Suprapubic skin (tissue), 4 donors: Measurements from ENCODE around the gene IL17RA. TPM values are rescaled to one million over a fixed set of nuclear protein-coding genes. Genes with fewer than 3 reads are reported as not detected.
A peak's percentile ranks its signal among the peaks of the same experiment; 100 is the strongest.

Experiments used
- DNase-seq, 2 donors: peaks; one replicate each; pipeline ENCODE4 v3.0.0-alpha.2; 2019; ENCODE audit warnings: low spot score in 2 of 2
- H3K27ac ChIP-seq: fragments of 200-600 bp; sonication (generic); one replicate; pipeline ENCODE4 v1.5.1; 2019
- H3K27me3 ChIP-seq: fragments of 200-600 bp; sonication (generic); one replicate; pipeline ENCODE4 v1.5.1; 2019
- H3K36me3 ChIP-seq: fragments of 200-600 bp; sonication (generic); one replicate; pipeline ENCODE4 v1.5.1; 2019
- H3K4me1 ChIP-seq: fragments of 200-600 bp; sonication (generic); one replicate; pipeline ENCODE4 v1.5.1; 2019
- H3K4me3 ChIP-seq: fragments of 200-600 bp; sonication (generic); one replicate; pipeline ENCODE4 v1.5.1; 2019; ENCODE audit warnings: mild to moderate bottlenecking
- H3K9me3 ChIP-seq: fragments of 200-600 bp; sonication (generic); one replicate; pipeline ENCODE4 v1.5.1; 2019
- EP300 ChIP-seq: sonication (generic); formaldehyde crosslinking; IDR thresholded peaks from one replicate; pipeline ENCODE4 v1.6.1; 2017; ENCODE audit warnings: antibody characterized with exemption
- POLR2A ChIP-seq, 2 donors: fragments of 450-650 bp; IDR thresholded peaks; one replicate each; pipeline ENCODE4 v1.6.1; 2017; ENCODE audit warnings: antibody characterized with exemption in 2 of 2, mild to moderate bottlenecking in 2 of 2, moderate library complexity in 2 of 2
- POLR2AphosphoS5 ChIP-seq, 3 donors: sonication (generic); formaldehyde crosslinking; IDR thresholded peaks; one replicate each; pipeline ENCODE4 v1.6.1; 2017; ENCODE audit warnings: antibody characterized with exemption in 3 of 3
- WGBS: methylation state at CpG from one replicate; pipeline ENCODE4 v1.1.5; 2018; 5-methylcytosine and 5-hydroxymethylcytosine counted together
- total RNA-seq, 4 donors: library from RNA; depleted of rRNA; stranded (reverse); fragments of >200 nt; gene quantifications; one replicate each; pipeline ENCODE4 v1.1.0, GENCODE V29; 2016
- TF ChIP-seq, protein P1 (sequence below), 2 donors: fragments of 200-600 bp in 1 of 2; fragments of 450-650 bp in 1 of 2; sonication (generic) in 1 of 2; IDR thresholded peaks; one replicate each; pipeline ENCODE4 v1.5.1; 2016 to 2019; ENCODE audit warnings: antibody characterized with exemption in 2 of 2, mild to moderate bottlenecking in 1 of 2, moderate library complexity in 1 of 2

The IL17RA gene
- total RNA-seq, 4 donors from 2014 or later: 16.2 to 22.6 (median 21.4) TPM

DNA sequence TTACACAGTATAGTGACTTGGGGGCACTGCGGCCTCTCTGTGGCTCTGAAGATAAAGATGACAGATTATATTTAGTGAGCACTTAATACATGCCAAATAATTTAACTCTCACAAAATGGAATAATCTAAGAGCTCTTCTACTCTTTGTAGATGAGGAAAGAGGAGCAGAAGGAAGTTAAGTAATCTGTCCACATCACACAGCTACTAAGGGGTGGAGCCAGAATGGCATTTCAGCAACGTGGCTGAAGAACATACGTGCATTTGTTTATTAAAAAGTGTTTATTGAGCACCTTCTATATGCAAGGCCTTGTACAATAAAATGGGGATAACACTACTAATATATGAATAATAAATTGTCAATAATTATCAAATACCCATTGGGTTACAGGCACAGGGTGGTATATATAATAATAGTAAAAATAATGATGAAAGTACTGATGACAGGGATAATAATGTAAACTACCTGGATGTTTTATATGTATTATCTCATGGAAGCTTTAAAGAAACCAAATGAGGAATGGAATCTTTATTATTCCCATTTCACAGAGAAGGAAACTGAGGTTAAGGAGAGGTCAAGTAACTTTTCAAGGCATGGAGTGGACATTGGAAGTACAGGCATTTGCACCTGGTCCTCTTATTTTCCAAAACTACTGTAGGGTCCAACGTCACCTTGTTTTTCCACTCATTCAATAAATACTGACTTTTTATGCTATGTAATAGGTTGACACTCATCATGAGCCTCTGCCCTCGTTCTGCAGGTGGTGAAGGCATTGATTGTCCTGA lies 38.0 kb upstream of the IL17RA start:
- Histone ChIP-seq H3K36me3 (peaks cover 5% of the 10 kb centered on the region), H3K4me3 (no peak overlapping the region), H3K4me1 (no peaks in the 10 kb centered on the region), H3K27me3 (no peaks in the 10 kb centered on the region), H3K9me3 (no peaks in the 10 kb centered on the region), H3K27ac (no peak overlapping the region)
- TF ChIP-seq EP300 (no peak), POLR2AphosphoS5 (IDR thresholded peaks at IDR 0.05) (no peak), POLR2A (IDR thresholded peaks at IDR 0.05) (no peak)
- TF ChIP-seq, protein P1, sequence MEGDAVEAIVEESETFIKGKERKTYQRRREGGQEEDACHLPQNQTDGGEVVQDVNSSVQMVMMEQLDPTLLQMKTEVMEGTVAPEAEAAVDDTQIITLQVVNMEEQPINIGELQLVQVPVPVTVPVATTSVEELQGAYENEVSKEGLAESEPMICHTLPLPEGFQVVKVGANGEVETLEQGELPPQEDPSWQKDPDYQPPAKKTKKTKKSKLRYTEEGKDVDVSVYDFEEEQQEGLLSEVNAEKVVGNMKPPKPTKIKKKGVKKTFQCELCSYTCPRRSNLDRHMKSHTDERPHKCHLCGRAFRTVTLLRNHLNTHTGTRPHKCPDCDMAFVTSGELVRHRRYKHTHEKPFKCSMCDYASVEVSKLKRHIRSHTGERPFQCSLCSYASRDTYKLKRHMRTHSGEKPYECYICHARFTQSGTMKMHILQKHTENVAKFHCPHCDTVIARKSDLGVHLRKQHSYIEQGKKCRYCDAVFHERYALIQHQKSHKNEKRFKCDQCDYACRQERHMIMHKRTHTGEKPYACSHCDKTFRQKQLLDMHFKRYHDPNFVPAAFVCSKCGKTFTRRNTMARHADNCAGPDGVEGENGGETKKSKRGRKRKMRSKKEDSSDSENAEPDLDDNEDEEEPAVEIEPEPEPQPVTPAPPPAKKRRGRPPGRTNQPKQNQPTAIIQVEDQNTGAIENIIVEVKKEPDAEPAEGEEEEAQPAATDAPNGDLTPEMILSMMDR (IDR thresholded peaks at IDR 0.05): no peak
- no peak for DNase-seq
- WGBS: 69% methylated on average over 5 of the region's 5 CpGs

DNA sequence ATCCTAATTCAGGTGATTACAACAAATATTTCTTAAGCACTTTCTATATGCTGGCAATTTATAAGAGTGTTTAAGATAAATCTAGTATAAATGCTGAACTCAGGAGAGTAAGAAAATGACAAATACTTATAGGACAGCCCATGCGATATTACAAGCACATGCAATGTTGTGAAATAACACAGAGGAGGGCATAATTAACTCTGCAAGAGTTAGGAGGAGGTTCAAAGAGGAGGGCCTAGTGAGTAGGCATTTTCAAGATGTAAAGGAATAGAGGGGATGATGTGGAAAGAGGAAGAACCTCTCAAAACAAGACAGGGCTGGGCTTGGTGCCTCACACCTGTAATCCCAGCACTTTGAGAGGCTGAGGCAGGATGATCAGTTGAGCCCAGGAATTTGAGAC lies 37.1 kb upstream of the IL17RA start:
- no peak overlapping the region for H3K4me3 ChIP-seq
- 77% methylated on average over 1 of the region's 1 CpG for WGBS
- no peaks in the 10 kb centered on the region for H3K27me3 ChIP-seq
- no peak overlapping the region for H3K27ac ChIP-seq
- TF ChIP-seq POLR2A (IDR thresholded peaks at IDR 0.05) (no peak), EP300 (no peak), POLR2AphosphoS5 (IDR thresholded peaks at IDR 0.05) (no peak)
- TF ChIP-seq, protein P1 (IDR thresholded peaks at IDR 0.05): no peak
- no peaks in the 10 kb centered on the region for H3K9me3 ChIP-seq
- H3K36me3 ChIP-seq: peaks cover 5% of the 10 kb centered on the region
- no peaks in the 10 kb centered on the region for H3K4me1 ChIP-seq
- no peak for DNase-seq

DNA sequence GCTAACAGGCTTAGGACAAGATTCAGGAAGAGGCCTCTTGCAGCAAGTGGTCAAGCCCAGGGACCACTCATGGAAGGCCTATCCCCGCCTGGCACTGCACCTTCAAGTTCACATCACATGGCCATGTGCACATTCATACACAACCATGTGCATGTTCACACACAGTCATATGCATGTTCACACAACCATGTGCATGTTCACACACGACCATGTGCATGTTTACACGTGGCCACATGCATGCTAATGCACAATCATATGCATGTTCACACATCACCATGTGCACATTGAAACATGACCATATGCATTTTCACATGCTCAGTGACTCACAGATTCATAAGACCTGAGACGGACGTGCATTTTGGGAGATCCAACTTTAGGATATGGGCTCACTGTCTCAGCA lies 28.7 kb upstream of the IL17RA start:
- peaks cover 2% of the 10 kb centered on the region for H3K4me1 ChIP-seq
- H3K27me3 ChIP-seq: no peaks in the 10 kb centered on the region
- H3K4me3 ChIP-seq: no peak overlapping the region
- no peak overlapping the region for H3K27ac ChIP-seq
- H3K9me3 ChIP-seq: no peaks in the 10 kb centered on the region
- WGBS: 57% methylated on average over 5 of the region's 5 CpGs
- TF ChIP-seq EP300: no peak
- TF ChIP-seq, protein P1 (IDR thresholded peaks at IDR 0.05): no peak
- TF ChIP-seq POLR2AphosphoS5 (IDR thresholded peaks at IDR 0.05): no peak
- TF ChIP-seq POLR2A (IDR thresholded peaks at IDR 0.05): no peak
- no peaks in the 10 kb centered on the region for H3K36me3 ChIP-seq
- DNase-seq: no peak

- Histone ChIP-seq H3K27ac (no peak overlapping the region), H3K4me3 (no peak overlapping the region), H3K4me1 (peaks cover 2% of the 10 kb centered on the region), H3K9me3 (no peaks in the 10 kb centered on the region), H3K27me3 (no peaks in the 10 kb centered on the region), H3K36me3 (no peaks in the 10 kb centered on the region)
- WGBS: 85% methylated on average over 8 of the region's 8 CpGs
- no peak for TF ChIP-seq POLR2AphosphoS5 (IDR thresholded peaks at IDR 0.05)
- TF ChIP-seq POLR2A (IDR thresholded peaks at IDR 0.05): no peak
- TF ChIP-seq, protein P1 (IDR thresholded peaks at IDR 0.05): no peak
- no peak for TF ChIP-seq EP300
- no peak for DNase-seq
These were observed 28.0 kb upstream of the IL17RA start for GRCh38 chr22:17056807-17057206.

- no peak overlapping the region for H3K27ac ChIP-seq
- peaks cover 4% of the 10 kb centered on the region for H3K4me1 ChIP-seq
- DNase-seq: peak in 1 of 2 donors; percentile 71
- H3K27me3 ChIP-seq: no peaks in the 10 kb centered on the region
- WGBS: 36% methylated on average over 11 of the region's 11 CpGs
- no peaks in the 10 kb centered on the region for H3K9me3 ChIP-seq
- TF ChIP-seq, protein P1 (IDR thresholded peaks at IDR 0.05): peak; percentile 61 to 90
- TF ChIP-seq POLR2AphosphoS5 (IDR thresholded peaks at IDR 0.05) (no peak), EP300 (no peak), POLR2A (IDR thresholded peaks at IDR 0.05) (no peak)
- H3K36me3 ChIP-seq: no peaks in the 10 kb centered on the region
- H3K4me3 ChIP-seq: no peak overlapping the region
These were observed 26.6 kb upstream of the IL17RA start for GRCh38 chr22:17057959-17058814.
